DMS53 treated with DMSO at 0.1 percent for 48 hours (cell line): ENCODE measurements around the gene SLC6A13.
"Not testable (repeated sequence)": the region's sequence is repeated elsewhere in the genome, so short reads cannot be mapped to it uniquely, and the experiment has no call there.

ENCODE experiments used
- DNase-seq: peaks from one replicate; lab custom pipeline; 2025; ENCODE audit not compliant: unreplicated experiment; lab: John Stamatoyannopoulos, UW

Gene SLC6A13

DNA sequence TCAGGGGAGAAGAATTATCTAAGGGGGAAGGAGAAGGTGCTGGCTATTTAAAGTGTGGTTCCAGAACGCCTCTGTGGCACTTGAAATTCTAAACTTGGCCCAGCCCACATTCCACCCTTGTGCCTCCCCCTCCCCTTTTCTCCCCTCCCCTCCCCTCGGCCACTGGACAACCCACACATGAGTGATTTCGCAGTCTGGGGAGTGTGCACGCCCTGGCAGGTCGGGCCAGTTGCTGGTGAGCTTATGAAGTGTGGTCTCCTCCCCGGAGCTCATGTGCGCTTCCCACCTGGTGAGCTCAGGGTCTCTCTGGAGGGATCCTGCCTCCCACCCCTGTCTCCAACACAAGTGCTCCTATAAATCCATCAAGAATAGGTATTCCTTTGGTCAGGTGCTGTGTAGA lies at the start of gene SLC6A13:
Gene SLC6A13, minus strand, starts transcription at position 20 of the 400 bp plus-strand sequence. CDS start 2,784 bp downstream, outside the sequence.
- DNase-seq: no peak

- DNase-seq: no peak
Observed at GRCh38 chr12:308511-308910, 45.9 kb upstream of the SLC6A13 start.

DNA sequence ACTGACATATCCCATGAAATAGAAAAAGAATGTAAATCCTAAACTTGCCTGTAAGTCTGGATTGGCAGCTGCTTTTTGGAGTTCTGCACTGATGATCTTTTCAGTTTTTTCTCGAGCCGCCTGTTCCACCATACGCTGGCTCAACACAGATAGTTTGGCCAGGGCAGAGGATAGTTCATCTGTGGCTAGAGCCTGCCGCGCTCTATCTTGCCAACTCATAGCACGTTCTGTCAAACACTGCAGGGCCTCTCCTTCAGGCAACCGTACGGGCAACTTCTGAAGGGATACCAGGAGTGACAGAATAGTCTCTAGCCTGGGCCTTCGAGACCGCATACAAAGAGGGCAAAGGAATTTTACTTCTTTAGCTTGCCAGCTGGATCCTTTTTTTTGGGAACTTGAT lies 44.8 kb upstream of the SLC6A13 start:
- DNase-seq: no peak

DNA sequence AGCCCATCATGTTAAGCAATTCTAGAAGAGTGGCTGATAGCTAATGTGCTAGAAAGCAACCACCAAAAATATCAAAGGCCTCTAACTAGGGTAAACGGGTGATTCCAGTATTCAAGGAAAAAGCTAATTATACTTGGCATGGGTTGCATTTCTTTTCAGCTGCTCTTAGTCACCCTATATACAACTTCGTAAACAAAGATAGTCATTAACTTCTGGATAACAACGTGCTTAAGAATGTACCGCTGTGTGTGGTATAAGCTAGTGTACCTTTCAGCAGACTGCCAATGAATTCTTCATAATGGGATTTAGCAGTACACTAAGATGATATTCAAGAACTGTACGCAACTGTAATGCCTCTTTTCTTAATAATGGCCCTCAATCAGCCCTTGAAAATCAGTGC lies 42.2 kb upstream of the SLC6A13 start:
- no peak for DNase-seq

DNA sequence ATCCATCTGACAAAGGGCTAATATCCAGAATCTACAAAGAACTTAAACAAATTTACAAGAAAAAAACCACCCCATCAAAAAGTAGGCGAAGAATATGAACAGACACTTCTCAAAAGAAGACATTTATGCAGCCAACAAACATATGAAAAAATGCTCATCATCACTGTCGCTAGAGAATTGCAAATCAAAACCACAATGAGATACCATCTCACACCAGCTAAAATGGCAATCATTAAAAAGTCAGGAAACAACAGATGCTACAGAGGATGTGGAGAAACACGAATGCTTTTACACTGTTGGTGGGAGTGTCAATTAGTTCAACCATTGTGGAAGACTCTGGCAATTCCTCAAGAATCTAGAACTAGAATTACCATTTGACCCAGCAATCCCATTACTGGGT lies 40.1 kb upstream of the SLC6A13 start:
- not testable (repeated sequence) for DNase-seq

GRCh38 chr12:300166-300565 lies 37.5 kb upstream of the SLC6A13 start:
- DNase-seq: not testable (repeated sequence)

DNA sequence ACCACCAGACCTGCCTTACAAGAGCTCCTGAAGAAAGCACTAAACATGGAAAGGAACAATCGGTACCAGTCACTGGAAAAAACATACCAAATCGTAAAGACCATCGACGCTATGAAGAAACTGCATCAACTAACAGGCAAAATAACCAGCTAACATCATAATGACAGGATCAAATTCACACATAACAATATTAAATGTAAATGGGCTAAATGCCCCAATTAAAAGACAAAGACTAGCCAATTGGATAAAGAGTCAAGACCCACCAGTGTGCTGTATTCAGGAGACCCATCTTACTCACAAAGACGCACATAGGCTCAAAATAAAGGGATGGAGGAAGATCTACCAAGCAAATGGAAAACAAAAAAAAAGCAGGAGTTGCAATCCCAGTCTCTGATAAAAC lies 36.9 kb upstream of the SLC6A13 start:
- not testable (repeated sequence) for DNase-seq

DNA sequence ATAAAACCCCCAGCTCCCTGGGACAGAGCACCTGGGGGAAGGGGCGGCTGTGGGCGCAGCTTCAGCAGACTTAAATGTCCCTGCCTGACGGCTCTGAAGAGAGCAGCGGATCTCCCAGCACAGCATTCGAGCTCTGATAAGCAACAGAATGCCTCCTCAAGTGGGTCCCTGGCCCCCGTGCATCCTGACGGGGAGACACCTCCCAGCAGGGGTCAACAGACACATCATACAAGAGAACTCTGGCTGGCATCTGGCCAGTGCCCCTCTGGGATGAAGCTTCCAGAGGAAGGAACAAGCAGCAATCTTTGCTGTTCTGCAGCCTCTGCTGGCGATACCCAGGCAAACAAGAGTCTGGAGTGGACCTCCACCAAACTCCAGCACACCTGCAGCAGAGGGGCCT lies 35.4 kb upstream of the SLC6A13 start:
- DNase-seq: not testable (repeated sequence)

DNA sequence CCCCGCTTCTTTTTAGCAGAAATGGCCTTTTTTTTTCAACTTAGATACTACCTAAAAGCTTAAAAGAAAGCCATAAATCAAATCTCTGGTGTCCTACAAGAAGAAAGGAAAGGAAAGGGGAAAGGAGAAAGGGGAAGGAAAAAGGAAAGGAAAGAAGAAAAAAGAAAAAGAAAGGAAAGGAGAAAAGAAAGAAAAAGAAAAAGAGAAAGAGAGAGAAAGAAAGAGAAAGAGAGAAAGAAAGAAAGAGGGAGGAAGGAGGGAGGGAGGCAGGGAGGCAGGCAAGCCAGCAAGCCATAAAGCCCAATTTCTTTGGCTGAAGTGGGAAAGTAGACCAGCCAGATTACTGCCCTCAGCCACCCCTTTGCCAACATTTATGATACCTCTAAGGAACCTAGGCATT lies 32.5 kb upstream of the SLC6A13 start:
- no peak for DNase-seq

DNA sequence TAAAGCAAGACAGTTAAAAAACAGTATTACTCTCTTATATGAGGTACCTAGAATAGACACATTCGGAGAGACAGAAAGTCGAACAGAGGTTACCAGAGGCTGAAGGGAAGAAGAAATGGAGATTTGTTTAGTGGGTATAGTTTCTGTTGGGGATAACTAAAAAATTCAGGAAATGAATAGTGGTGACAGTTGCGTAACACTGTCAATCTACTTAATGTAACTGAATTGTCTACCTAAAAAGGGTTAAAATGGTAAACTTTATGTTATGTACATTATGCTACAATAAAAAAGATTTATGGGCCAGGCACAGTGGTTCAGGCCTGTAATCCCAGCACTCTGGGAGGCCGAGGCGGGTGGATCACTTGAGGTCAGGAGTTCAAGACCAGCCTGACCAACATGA lies 30.6 kb upstream of the SLC6A13 start:
- no peak for DNase-seq

DNA sequence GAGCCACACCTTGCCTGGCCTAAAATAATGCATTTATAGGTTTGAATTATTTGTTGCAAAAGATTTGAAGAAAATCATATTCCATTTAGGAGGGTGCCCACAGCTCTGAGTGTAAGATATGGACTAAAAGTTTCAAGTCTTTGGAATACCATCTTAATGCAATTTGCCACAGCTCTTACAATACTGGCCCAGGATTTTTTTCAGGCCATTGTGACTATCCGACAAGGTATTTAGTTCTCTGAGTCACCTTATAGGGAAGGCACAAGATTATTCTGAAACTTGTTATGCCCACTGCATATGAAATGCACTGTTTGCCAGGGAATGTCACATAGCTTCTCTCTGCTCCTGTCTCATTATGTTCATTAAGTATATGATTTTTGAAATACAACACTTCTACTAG lies 29.6 kb upstream of the SLC6A13 start:
- DNase-seq: no peak

DNA sequence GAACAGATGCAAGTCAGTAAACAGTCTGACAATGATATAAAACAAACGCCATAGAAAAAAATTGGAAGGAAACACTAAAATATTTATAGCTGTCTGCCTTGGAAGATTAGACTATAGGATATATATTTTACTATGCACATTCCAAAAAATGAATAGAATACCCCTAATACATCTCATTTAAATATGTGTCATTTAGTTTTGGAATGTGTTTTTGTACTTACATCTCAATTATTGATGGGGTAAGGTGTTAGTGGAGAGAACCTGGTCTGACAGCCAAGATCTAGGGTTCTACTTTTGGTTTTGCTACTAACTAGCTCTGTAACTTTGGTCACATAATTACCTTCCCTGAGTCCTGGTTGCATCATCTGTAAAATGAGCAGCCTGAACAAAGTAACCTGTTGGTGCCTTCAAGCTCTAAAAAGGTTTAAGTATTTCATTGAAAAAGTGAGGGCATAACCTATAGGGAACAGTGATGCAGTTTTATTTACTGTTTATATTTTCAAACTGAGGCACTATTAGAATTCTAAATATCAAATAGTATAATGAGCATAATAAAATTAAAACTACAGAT lies 28.6 kb upstream of the SLC6A13 start:
- no peak for DNase-seq

GRCh38 chr12:288687-289086 lies 26.1 kb upstream of the SLC6A13 start:
- no peak for DNase-seq

DNA sequence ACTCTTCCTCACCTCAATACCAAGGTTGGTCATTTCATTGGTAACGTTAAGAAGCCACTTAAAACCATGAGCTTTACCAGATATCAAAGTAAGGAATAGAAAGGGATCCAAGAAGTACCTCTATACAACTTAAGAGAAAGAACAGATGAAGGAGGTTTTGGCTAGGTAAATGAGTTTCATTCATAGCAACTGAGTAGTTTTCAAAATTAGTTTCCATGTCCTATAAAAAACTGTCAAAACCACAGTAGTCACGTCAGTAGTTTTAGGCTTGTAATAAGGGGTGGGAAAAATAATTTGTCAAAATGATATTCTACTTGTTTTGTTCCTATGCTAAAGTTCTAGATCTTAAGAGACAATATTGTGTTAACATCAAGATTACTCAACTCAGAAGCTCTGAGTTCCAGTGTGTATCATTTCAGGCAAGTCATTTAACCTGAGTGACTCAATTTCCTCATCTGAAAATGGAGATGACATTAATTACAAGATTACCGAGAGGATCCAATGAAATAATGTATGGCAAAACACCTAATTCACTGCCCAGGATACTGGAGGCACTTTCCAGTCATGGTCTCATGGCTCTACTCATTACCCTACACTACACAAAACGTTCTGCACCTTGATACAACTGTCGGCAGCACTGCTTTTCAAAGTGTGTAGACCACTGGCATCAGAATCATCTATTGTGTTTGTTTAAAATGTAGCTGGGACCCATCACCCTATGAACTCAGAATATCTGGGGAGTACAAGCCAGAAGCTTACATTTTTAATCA lies 24.1 kb upstream of the SLC6A13 start:
- no peak for DNase-seq

GRCh38 chr12:278046-278445 lies 15.4 kb upstream of the SLC6A13 start:
- no peak for DNase-seq

DNA sequence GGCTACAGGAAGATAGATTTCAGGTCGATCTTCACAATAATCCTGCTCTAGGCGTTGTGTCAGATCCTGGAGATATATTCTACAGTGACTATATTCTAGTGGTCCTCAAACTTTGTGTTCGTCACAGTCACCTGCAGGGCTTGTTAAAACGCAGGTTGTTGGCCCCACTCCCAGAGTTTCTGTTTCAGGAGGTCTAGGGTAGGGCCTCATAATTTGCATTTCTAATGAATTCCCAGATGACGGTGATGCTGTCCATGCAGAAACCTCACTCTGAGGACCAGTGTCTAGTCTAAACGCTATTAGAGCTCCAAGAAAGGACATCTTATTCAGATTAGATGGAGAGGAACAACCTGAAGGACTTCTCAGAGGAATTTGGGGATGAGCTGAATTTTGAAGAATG lies 13.2 kb upstream of the SLC6A13 start:
- DNase-seq: no peak

GRCh38 chr12:273382-273781 lies 10.7 kb upstream of the SLC6A13 start:
- DNase-seq: no peak

- DNase-seq: no peak
Observed at GRCh38 chr12:272942-273341, 10.3 kb upstream of the SLC6A13 start.

- DNase-seq: no peak
Observed at GRCh38 chr12:271161-271560, 8.5 kb upstream of the SLC6A13 start.

DNA sequence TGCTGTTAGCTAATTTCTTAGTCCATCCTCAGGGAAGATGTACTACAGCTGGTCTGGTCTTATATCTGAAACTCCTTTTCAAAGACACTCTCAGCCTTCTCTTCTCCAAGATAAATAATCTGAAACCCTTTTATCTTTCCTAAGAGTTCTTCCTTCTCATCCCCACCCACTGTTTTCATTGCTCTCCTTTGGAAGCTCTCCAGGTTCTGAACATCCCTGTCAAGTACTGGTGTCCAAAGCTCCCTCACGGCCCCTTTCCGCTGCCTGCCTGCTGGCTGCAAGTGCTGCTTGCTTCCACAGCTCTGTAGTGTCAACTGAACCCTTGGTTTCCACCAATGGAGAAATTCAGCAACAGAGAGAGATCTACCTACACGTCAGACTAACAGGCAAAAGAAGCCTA lies 6.6 kb upstream of the SLC6A13 start:
- no peak for DNase-seq

GRCh38 chr12:268483-268840 lies 5.8 kb upstream of the SLC6A13 start:
- DNase-seq: no peak

DNA sequence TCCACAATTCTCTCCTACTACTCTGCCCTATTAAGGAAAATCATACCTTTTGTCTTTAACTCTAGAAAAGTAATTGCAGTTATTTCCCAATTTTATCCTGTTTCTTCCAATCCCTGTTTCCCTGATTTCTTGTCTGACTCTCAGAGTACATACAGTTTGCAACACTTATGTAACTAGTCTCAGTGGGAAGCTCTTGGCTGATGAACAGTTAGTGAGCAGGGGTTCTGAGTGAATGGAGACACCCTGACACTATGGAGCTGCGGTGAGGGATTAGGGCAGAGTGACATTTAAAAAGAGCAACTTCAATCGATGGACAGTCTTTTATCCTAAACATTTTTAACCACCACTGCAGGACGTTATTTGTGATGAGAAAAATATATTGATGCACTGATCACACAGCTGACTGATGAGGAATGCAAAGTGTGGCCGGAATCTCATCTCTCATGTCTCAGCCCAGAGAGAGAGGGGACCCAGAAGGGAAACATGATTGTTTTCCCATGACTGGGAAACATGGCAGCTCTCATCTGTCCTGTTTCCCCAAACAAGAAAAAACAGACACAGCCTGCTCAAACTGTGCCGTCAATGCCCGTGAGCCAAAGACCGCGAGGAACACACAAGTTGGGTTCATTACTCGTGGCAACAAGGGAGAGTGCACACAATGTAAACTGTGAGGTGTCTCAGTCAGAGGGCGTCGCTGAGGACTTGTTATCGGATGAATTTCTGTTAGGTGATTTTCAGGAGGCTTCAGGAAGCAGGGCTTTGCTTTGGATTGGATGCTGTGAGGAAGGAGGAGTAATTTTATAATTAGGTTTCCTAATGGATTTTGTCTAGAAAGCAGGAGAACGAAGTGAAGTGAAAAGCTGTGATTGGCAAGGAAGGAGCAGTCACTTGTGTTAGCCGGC lies 5.2 kb upstream of the SLC6A13 start:
- DNase-seq: no peak
